Upper lobe of right lung (tissue), 1 donor: Measurements from ENCODE around the gene MTFP1. TPM values are rescaled to one million over a fixed set of nuclear protein-coding genes. Genes with fewer than 3 reads are reported as not detected.

Source experiments
- ATAC-seq: fragments of 200-7000 bp; cut with Tn5 transposase; one replicate; pipeline ENCODE4 v1.9.1; 2020; ENCODE audit warnings: mild to moderate bottlenecking, moderate library complexity
- DNase-seq: peaks from one replicate; pipeline ENCODE4 v3.0.0-alpha.2; 2020
- H3K27ac ChIP-seq: fragments of 200-600 bp; one replicate; pipeline ENCODE4 v1.8.0; 2022
- H3K27me3 ChIP-seq: fragments of 200-600 bp; one replicate; pipeline ENCODE4 v1.8.0; 2022; ENCODE audit warnings: mild to moderate bottlenecking
- H3K36me3 ChIP-seq: fragments of 200-600 bp; one replicate; pipeline ENCODE4 v1.8.0; 2022
- H3K4me1 ChIP-seq: fragments of 200-600 bp; one replicate; pipeline ENCODE4 v1.8.0; 2022
- H3K4me3 ChIP-seq: fragments of 200-600 bp; one replicate; pipeline ENCODE4 v1.8.0; 2022; ENCODE audit warnings: mild to moderate bottlenecking
- H3K9me3 ChIP-seq: fragments of 200-600 bp; one replicate; pipeline ENCODE4 v1.8.0; 2022
- CTCF ChIP-seq: fragments of 200-600 bp; IDR thresholded peaks from one replicate; pipeline ENCODE4 v1.8.0; 2022; ENCODE audit warnings: antibody characterized with exemption
- intact Hi-C: fragments of 100-400 bp; cut with DNase I; formaldehyde crosslinking; loops from one replicate; pipeline ENCODE4 v1.11.0; 2022
- total RNA-seq: library from RNA; stranded (reverse); fragmentation: NEBNext Ultra II Directional; extraction: Animal tissue kit (Norgen Biotek cat#: 25700); gene quantifications from one replicate; pipeline ENCODE4 v1.2.1, GENCODE V29; 2021
- donor health status: DM: no; HTN: yes; CAD: no; lungs with severe emphysema.

The MTFP1 gene
- total RNA-seq, 1 donor from 2014 or later = 11.3 TPM

- H3K36me3 ChIP-seq = peaks cover 13% of the 10 kb centered on the region
- no peak for DNase-seq
- no peaks in the 10 kb centered on the region for H3K4me1 ChIP-seq
- no peaks in the 10 kb centered on the region for H3K9me3 ChIP-seq
- no peak for TF ChIP-seq CTCF
- intact Hi-C loops = no loop called here
- ATAC-seq = no peak
- H3K27me3 ChIP-seq = no peaks in the 10 kb centered on the region
- H3K27ac ChIP-seq = no peak overlapping the region
- no peak overlapping the region for H3K4me3 ChIP-seq
Observed at GRCh38 chr22:30404307-30404706, 21.3 kb upstream of the MTFP1 start.

- H3K4me3 ChIP-seq = no peak overlapping the region
- no peaks in the 10 kb centered on the region for H3K9me3 ChIP-seq
- intact Hi-C loops = no loop called here
- no peak for DNase-seq
- no peaks in the 10 kb centered on the region for H3K4me1 ChIP-seq
- no peak for TF ChIP-seq CTCF
- no peak for ATAC-seq
- no peaks in the 10 kb centered on the region for H3K27me3 ChIP-seq
- no peak overlapping the region for H3K27ac ChIP-seq
- peaks cover 13% of the 10 kb centered on the region for H3K36me3 ChIP-seq
Observed at GRCh38 chr22:30405731-30406130, 19.8 kb upstream of the MTFP1 start.

GRCh38 chr22:30406400-30406799 lies 19.2 kb upstream of the MTFP1 start:
- DNase-seq (no peak), ATAC-seq (no peak)
- Histone ChIP-seq H3K9me3 (no peaks in the 10 kb centered on the region), H3K4me3 (no peak overlapping the region), H3K36me3 (peaks cover 17% of the 10 kb centered on the region), H3K27ac (no peak overlapping the region), H3K4me1 (no peaks in the 10 kb centered on the region), H3K27me3 (no peaks in the 10 kb centered on the region)
- intact Hi-C loops = no loop called here
- no peak for TF ChIP-seq CTCF

GRCh38 chr22:30408388-30409102 lies 17.0 kb upstream of the MTFP1 start:
- Histone ChIP-seq H3K27ac (no peak overlapping the region), H3K4me3 (no peak overlapping the region), H3K9me3 (no peaks in the 10 kb centered on the region), H3K27me3 (no peaks in the 10 kb centered on the region), H3K36me3 (peaks cover 17% of the 10 kb centered on the region), H3K4me1 (no peaks in the 10 kb centered on the region)
- intact Hi-C loops = no loop called here
- ATAC-seq (no peak), DNase-seq (no peak)
- no peak for TF ChIP-seq CTCF

GRCh38 chr22:30411780-30412179 lies 13.8 kb upstream of the MTFP1 start:
- no peaks in the 10 kb centered on the region for H3K9me3 ChIP-seq
- no peaks in the 10 kb centered on the region for H3K4me1 ChIP-seq
- H3K27me3 ChIP-seq = no peaks in the 10 kb centered on the region
- H3K27ac ChIP-seq = no peak overlapping the region
- no peak overlapping the region for H3K4me3 ChIP-seq
- intact Hi-C loops = no loop called here
- ATAC-seq = no peak
- no peak for TF ChIP-seq CTCF
- DNase-seq = no peak
- peaks cover 29% of the 10 kb centered on the region for H3K36me3 ChIP-seq

- Histone ChIP-seq H3K36me3 (peaks cover 29% of the 10 kb centered on the region), H3K4me3 (no peak overlapping the region), H3K27me3 (no peaks in the 10 kb centered on the region), H3K27ac (no peak overlapping the region), H3K4me1 (no peaks in the 10 kb centered on the region), H3K9me3 (no peaks in the 10 kb centered on the region)
- ATAC-seq (no peak), DNase-seq (no peak)
- intact Hi-C loops = no loop called here
- TF ChIP-seq CTCF = no peak
Observed at GRCh38 chr22:30413001-30413400, 12.6 kb upstream of the MTFP1 start.
